HEK293 (cell line): ENCODE measurements around the gene SERPINB4.

Experiments
- CTCF ChIA-PET: fragments of 350-600 bp; formaldehyde crosslinking; extraction: SDS; loops from one replicate; lab custom pipeline; 2021; ENCODE audit warnings: antibody characterized with exemption; lab: Yijun Ruan, JAX
- POLR2A ChIA-PET: fragments of 300-600 bp; formaldehyde crosslinking; extraction: SDS; loops from one replicate; lab custom pipeline; 2020; ENCODE audit warnings: antibody characterized with exemption, inconsistent platforms; lab: Yijun Ruan, JAX
- H3K27ac ChIP-seq: fragments of 200-500 bp; sonication (Bioruptor generic); 2 replicates; pipeline ENCODE4 v1.5.1; 2014; ENCODE audit warnings: low read depth, low read length, control low read depth, inconsistent platforms; ENCODE audit errors: extremely low read depth
- H3K36me3 ChIP-seq, 2 experiments: fragments of 200-500 bp in 1 of 2; sonication (Bioruptor generic) in 1 of 2; 1 replicate in 1 of 2; 2 replicates in 1 of 2; pipeline ENCODE4 v1.5.1; 2014 to 2017; ENCODE audit warnings: inconsistent platforms in 2 of 2, low read length in 2 of 2; ENCODE audit not compliant: control insufficient read depth in 2 of 2, insufficient read depth in 1 of 2
- H3K4me1 ChIP-seq: fragments of 200-500 bp; sonication (Bioruptor generic); 2 replicates; pipeline ENCODE4 v1.5.1; 2014; ENCODE audit warnings: mild to moderate bottlenecking, low read length, inconsistent platforms; ENCODE audit not compliant: control insufficient read depth, insufficient read depth
- H3K4me3 ChIP-seq: 2 replicates; pipeline ENCODE4 v1.5.1; 2011; ENCODE audit warnings: low read depth, mild to moderate bottlenecking, control low read depth, low read length, moderate library complexity
- H3K9me3 ChIP-seq: fragments of 200-500 bp; sonication (Bioruptor generic); 2 replicates; pipeline ENCODE4 v1.5.1; 2014; ENCODE audit warnings: low read depth, low read length, inconsistent platforms; ENCODE audit not compliant: control insufficient read depth, insufficient read depth
- GLI4 ChIP-seq: fragments of 450-650 bp; formaldehyde crosslinking; IDR thresholded peaks from 2 replicates; pipeline ENCODE4 v1.5.1; 2016; ENCODE audit warnings: missing biosample characterization, missing genetic modification characterization
- GLIS1 ChIP-seq: fragments of 450-650 bp; formaldehyde crosslinking; IDR thresholded peaks from 2 replicates; pipeline ENCODE4 v1.5.1; 2016; ENCODE audit warnings: missing biosample characterization, missing genetic modification characterization
- HOXC10 ChIP-seq: sonication (generic); formaldehyde crosslinking; IDR thresholded peaks from 2 replicates; pipeline ENCODE4 v1.8.1; 2023; ENCODE audit warnings: mild to moderate bottlenecking, missing genetic modification reagents
- KLF9 ChIP-seq: fragments of 450-650 bp; formaldehyde crosslinking; IDR thresholded peaks from 2 replicates; pipeline ENCODE4 v1.5.1; 2016; ENCODE audit warnings: missing biosample characterization, missing genetic modification characterization, low read depth
- OVOL3 ChIP-seq: fragments of 450-650 bp; formaldehyde crosslinking; IDR thresholded peaks from 2 replicates; pipeline ENCODE4 v1.5.1; 2016; ENCODE audit warnings: missing biosample characterization, missing genetic modification characterization
- PRDM1 ChIP-seq: fragments of 450-650 bp; formaldehyde crosslinking; IDR thresholded peaks from 2 replicates; pipeline ENCODE4; 2016; ENCODE audit warnings: missing biosample characterization, missing genetic modification characterization
- SETDB1 ChIP-seq: IDR thresholded peaks from one replicate; pipeline ENCODE4 v1.6.1; 2017; ENCODE audit warnings: mild to moderate bottlenecking, low read length, moderate library complexity, mixed read lengths; ENCODE audit not compliant: insufficient read length
- ZBTB21 ChIP-seq: fragments of 450-650 bp; formaldehyde crosslinking; IDR thresholded peaks from 2 replicates; pipeline ENCODE4 v1.5.1; 2017; ENCODE audit warnings: missing biosample characterization, missing genetic modification characterization
- ZNF132 ChIP-seq: fragments of 450-650 bp; formaldehyde crosslinking; IDR thresholded peaks from 2 replicates; pipeline ENCODE4 v1.5.1; 2017; ENCODE audit warnings: missing biosample characterization, missing genetic modification characterization, borderline replicate concordance
- ZNF248 ChIP-seq: fragments of 450-650 bp; formaldehyde crosslinking; IDR thresholded peaks from 2 replicates; pipeline ENCODE4 v1.5.1; 2017; ENCODE audit warnings: missing biosample characterization, missing genetic modification characterization
- ZNF26 ChIP-seq: fragments of 450-650 bp; formaldehyde crosslinking; IDR thresholded peaks from 2 replicates; pipeline ENCODE4 v1.5.1; 2016; ENCODE audit warnings: missing biosample characterization, missing genetic modification characterization
- ZNF335 ChIP-seq: fragments of 450-650 bp; formaldehyde crosslinking; conservative IDR thresholded peaks from 2 replicates; pipeline ENCODE4 v1.5.1; 2016; ENCODE audit warnings: missing biosample characterization, missing genetic modification characterization
- ZNF341 ChIP-seq: fragments of 450-650 bp; formaldehyde crosslinking; IDR thresholded peaks from 2 replicates; pipeline ENCODE4; 2016; ENCODE audit warnings: low read depth, missing biosample characterization, missing genetic modification characterization
- ZNF391 ChIP-seq: fragments of 450-650 bp; formaldehyde crosslinking; IDR thresholded peaks from 2 replicates; pipeline ENCODE4 v1.5.1; 2016; ENCODE audit warnings: low read depth, missing biosample characterization, missing genetic modification characterization, borderline replicate concordance
- ZNF514 ChIP-seq: fragments of 450-650 bp; formaldehyde crosslinking; IDR thresholded peaks from 2 replicates; pipeline ENCODE4 v1.5.1; 2016; ENCODE audit warnings: missing biosample characterization, missing genetic modification characterization
- ZNF529 ChIP-seq: fragments of 450-650 bp; formaldehyde crosslinking; IDR thresholded peaks from 2 replicates; pipeline ENCODE4 v1.5.1; 2017; ENCODE audit warnings: missing genetic modification characterization, missing biosample characterization; ENCODE audit not compliant: insufficient replicate concordance
- ZNF530 ChIP-seq: fragments of 450-650 bp; formaldehyde crosslinking; IDR thresholded peaks from 2 replicates; pipeline ENCODE4 v1.5.1; 2016; ENCODE audit warnings: low read depth, missing biosample characterization, missing genetic modification characterization
- ZNF585B ChIP-seq: fragments of 450-650 bp; formaldehyde crosslinking; IDR thresholded peaks from 2 replicates; pipeline ENCODE4 v1.5.1; 2016; ENCODE audit warnings: missing biosample characterization, missing genetic modification characterization
- ZNF600 ChIP-seq: fragments of 450-650 bp; formaldehyde crosslinking; IDR thresholded peaks from 2 replicates; pipeline ENCODE4 v1.5.1; 2016; ENCODE audit warnings: missing biosample characterization, missing genetic modification characterization
- ZNF658 ChIP-seq: fragments of 450-650 bp; formaldehyde crosslinking; IDR thresholded peaks from 2 replicates; pipeline ENCODE4; 2016; ENCODE audit warnings: missing biosample characterization, missing genetic modification characterization
- ZNF747 ChIP-seq: fragments of 450-650 bp; formaldehyde crosslinking; IDR thresholded peaks from 2 replicates; pipeline ENCODE4 v1.5.1; 2016; ENCODE audit warnings: missing biosample characterization, missing genetic modification characterization
- ZNF777 ChIP-seq: fragments of 450-650 bp; formaldehyde crosslinking; IDR thresholded peaks from 2 replicates; pipeline ENCODE4 v1.5.1; 2017; ENCODE audit warnings: missing biosample characterization, missing genetic modification characterization, borderline replicate concordance
- TF ChIP-seq, protein P1 (sequence below): fragments of 450-650 bp; formaldehyde crosslinking; IDR thresholded peaks from 2 replicates; pipeline ENCODE4 v1.5.1; 2016; ENCODE audit warnings: missing biosample characterization, missing genetic modification characterization
- TF ChIP-seq, protein P2 (sequence below): fragments of 450-650 bp; formaldehyde crosslinking; conservative IDR thresholded peaks from 2 replicates; pipeline ENCODE4 v1.5.1; 2016; ENCODE audit warnings: low read depth, missing biosample characterization, missing genetic modification characterization

The SERPINB4 gene

DNA sequence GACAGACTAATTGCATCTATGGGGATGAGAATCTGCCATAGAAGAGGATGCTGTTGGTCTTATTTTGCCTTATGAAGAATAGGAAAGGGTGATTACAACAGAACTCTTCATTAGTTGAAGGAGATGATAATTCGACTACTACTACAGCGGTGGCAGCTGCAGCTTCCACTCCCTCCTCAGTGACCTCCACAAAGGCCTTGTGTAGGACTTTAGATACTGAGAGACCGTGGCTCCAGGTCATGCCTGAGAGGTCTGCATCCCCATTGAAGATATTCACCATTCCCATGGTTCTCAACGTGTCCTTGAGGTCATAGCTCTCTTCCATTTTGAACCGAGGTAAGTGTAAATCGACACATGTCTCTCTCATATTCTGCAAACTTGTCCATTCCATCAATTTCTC lies 6.4 kb downstream of the SERPINB4 start:
- no peak overlapping the region for H3K27ac ChIP-seq
- H3K9me3 ChIP-seq = no peaks in the 10 kb centered on the region
- POLR2A ChIA-PET = no interaction called here
- no peaks in the 10 kb centered on the region for H3K36me3 ChIP-seq
- no peak overlapping the region for H3K4me3 ChIP-seq
- no peaks in the 10 kb centered on the region for H3K4me1 ChIP-seq
- CTCF ChIA-PET = no interaction called here
- TF ChIP-seq ZNF585B (no peak), GLIS1 (tag by site-specific recombination) (no peak), PRDM1 (tag by site-specific recombination) (no peak), ZNF658 (tag by site-specific recombination) (no peak), ZNF391 (no peak), SETDB1 (no peak), ZBTB21 (tag by site-specific recombination) (no peak), ZNF514 (tag by site-specific recombination) (no peak), ZNF132 (tag by site-specific recombination) (no peak), ZNF530 (tag by site-specific recombination) (no peak), ZNF26 (tag by site-specific recombination) (no peak), HOXC10 (no peak), KLF9 (tag by site-specific recombination) (no peak), ZNF341 (tag by site-specific recombination) (no peak), ZNF529 (no peak), GLI4 (no peak)
- TF ChIP-seq, protein P1, sequence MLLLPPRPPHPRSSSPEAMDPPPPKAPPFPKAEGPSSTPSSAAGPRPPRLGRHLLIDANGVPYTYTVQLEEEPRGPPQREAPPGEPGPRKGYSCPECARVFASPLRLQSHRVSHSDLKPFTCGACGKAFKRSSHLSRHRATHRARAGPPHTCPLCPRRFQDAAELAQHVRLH (tag by site-specific recombination) = no peak
- TF ChIP-seq, all 188 proteins: peak for 0

DNA sequence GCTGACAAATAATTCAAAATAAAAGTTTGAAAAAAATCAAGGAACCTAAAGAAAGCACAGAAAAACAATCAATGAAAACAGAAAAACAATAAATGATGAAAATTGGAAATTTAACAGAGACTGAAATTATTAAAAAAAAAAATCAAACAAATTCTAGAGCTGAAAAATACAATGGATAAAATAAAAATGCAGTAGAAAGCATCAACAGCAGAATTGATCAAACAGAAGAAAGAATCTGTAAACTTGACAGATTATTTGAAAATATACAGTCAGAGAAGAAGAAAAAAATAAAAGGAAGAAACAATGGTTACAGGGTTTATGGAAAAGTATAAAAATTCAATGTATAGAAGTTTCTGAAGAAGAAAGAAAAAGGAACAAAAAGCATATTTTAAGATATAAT lies 16.2 kb downstream of the SERPINB4 start:
- Histone ChIP-seq H3K27ac (no peak overlapping the region), H3K4me1 (no peaks in the 10 kb centered on the region), H3K9me3 (no peaks in the 10 kb centered on the region; the same call in 1 of the 2 replicates), H3K36me3 (no peaks in the 10 kb centered on the region), H3K4me3 (no peak overlapping the region)
- CTCF ChIA-PET = no interaction called here
- POLR2A ChIA-PET = no interaction called here
- TF ChIP-seq SETDB1 (peak; percentile 54), ZNF248 (tag by site-specific recombination) (no peak), OVOL3 (tag by site-specific recombination) (no peak), ZNF335 (no peak)

GRCh38 chr18:63626431-63626830 lies 17.6 kb downstream of the SERPINB4 start:
- H3K27ac ChIP-seq = no peak overlapping the region
- no peak overlapping the region for H3K4me3 ChIP-seq
- POLR2A ChIA-PET = no interaction called here
- H3K36me3 ChIP-seq = no peaks in the 10 kb centered on the region
- CTCF ChIA-PET = no interaction called here
- no peaks in the 10 kb centered on the region; the same call in 1 of the 2 replicates for H3K9me3 ChIP-seq
- H3K4me1 ChIP-seq = no peaks in the 10 kb centered on the region
- TF ChIP-seq, protein P2, sequence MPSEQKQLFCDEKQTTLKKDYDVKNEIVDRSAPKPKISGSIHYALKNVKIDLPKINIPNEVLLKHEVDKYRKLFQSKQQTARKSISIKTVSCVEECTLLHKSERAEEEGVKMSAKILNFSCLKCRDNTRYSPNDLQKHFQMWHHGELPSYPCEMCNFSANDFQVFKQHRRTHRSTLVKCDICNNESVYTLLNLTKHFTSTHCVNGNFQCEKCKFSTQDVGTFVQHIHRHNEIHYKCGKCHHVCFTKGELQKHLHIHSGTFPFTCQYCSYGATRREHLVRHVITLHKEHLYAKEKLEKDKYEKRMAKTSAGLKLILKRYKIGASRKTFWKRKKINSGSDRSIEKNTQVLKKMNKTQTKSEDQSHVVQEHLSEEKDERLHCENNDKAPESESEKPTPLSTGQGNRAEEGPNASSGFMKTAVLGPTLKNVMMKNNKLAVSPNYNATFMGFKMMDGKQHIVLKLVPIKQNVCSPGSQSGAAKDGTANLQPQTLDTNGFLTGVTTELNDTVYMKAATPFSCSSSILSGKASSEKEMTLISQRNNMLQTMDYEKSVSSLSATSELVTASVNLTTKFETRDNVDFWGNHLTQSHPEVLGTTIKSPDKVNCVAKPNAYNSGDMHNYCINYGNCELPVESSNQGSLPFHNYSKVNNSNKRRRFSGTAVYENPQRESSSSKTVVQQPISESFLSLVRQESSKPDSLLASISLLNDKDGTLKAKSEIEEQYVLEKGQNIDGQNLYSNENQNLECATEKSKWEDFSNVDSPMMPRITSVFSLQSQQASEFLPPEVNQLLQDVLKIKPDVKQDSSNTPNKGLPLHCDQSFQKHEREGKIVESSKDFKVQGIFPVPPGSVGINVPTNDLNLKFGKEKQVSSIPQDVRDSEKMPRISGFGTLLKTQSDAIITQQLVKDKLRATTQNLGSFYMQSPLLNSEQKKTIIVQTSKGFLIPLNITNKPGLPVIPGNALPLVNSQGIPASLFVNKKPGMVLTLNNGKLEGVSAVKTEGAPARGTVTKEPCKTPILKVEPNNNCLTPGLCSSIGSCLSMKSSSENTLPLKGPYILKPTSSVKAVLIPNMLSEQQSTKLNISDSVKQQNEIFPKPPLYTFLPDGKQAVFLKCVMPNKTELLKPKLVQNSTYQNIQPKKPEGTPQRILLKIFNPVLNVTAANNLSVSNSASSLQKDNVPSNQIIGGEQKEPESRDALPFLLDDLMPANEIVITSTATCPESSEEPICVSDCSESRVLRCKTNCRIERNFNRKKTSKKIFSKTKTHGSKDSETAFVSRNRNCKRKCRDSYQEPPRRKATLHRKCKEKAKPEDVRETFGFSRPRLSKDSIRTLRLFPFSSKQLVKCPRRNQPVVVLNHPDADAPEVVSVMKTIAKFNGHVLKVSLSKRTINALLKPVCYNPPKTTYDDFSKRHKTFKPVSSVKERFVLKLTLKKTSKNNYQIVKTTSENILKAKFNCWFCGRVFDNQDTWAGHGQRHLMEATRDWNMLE (tag by site-specific recombination) = no peak
- no peak for TF ChIP-seq ZNF658 (tag by site-specific recombination)
- no peak for TF ChIP-seq ZNF777 (tag by site-specific recombination)
- TF ChIP-seq, protein P1 (tag by site-specific recombination) = no peak
- TF ChIP-seq ZNF747 (tag by site-specific recombination) = no peak
- no peak for TF ChIP-seq ZNF529
- no peak for TF ChIP-seq ZNF600 (tag by site-specific recombination)
